Panc1 (cell line): ENCODE data around the gene NXPH2. TPM values are rescaled to one million over a fixed set of nuclear protein-coding genes. Genes with fewer than 3 reads are reported as not detected.

Source experiments
- ATAC-seq: fragments of 200-7000 bp; cut with Tn5 transposase; 2 replicates; pipeline ENCODE4 v1.9.1; 2020; ENCODE audit warnings: mild to moderate bottlenecking, moderate library complexity
- BruUV-seq: library from RNA; stranded (reverse); fragments of 400-500 nt; replicated peaks from 2 replicates; lab custom pipeline; 2021; lab: Mats Ljungman, UMichigan
- CTCF ChIA-PET: fragments of 300-600 bp; sonication (Branson Sonifier 250); formaldehyde crosslinking; loops from one replicate; lab custom pipeline; 2022; ENCODE audit warnings: antibody characterized with exemption; lab: Charles Lee
- POLR2A ChIA-PET: fragments of 300-600 bp; sonication (Branson Sonifier 250); formaldehyde crosslinking; loops from one replicate; lab custom pipeline; 2022; ENCODE audit warnings: antibody characterized with exemption; lab: Charles Lee
- DNase-seq: peaks from one replicate; pipeline ENCODE4 v3.0.0-alpha.2; 2010; ENCODE audit warnings: low read depth, low spot score
- H3K27ac ChIP-seq: 2 replicates; pipeline ENCODE4 v1.5.1; 2011; ENCODE audit warnings: mild to moderate bottlenecking, low read length, inconsistent platforms
- H3K27me3 ChIP-seq: fragments of 200-500 bp; sonication (Bioruptor generic); 2 replicates; pipeline ENCODE4 v1.6.0; 2014; ENCODE audit warnings: low read length, inconsistent platforms; ENCODE audit not compliant: control insufficient read depth, insufficient read depth
- H3K36me3 ChIP-seq: fragments of 200-500 bp; sonication (Bioruptor generic); 2 replicates; pipeline ENCODE4 v1.5.1; 2014; ENCODE audit warnings: inconsistent platforms, mild to moderate bottlenecking, low read length, moderate library complexity; ENCODE audit not compliant: control insufficient read depth, insufficient read depth
- H3K4me1 ChIP-seq: 2 replicates; pipeline ENCODE4 v1.5.1; 2011; ENCODE audit warnings: inconsistent platforms, mild to moderate bottlenecking, low read length, moderate library complexity; ENCODE audit not compliant: control insufficient read depth, insufficient read depth
- H3K4me3 ChIP-seq, 2 experiments: 2 replicates each; pipeline ENCODE4 v1.5.1; 2011 to 2012; ENCODE audit warnings: low read depth in 2 of 2, low read length in 2 of 2, mild to moderate bottlenecking in 2 of 2, inconsistent platforms in 1 of 2, moderate library complexity in 1 of 2
- H3K9me3 ChIP-seq: fragments of 200-500 bp; sonication (Bioruptor generic); 2 replicates; pipeline ENCODE4 v1.5.1; 2014; ENCODE audit warnings: low read depth, mild to moderate bottlenecking, inconsistent platforms, low read length, moderate library complexity; ENCODE audit not compliant: control insufficient read depth, insufficient read depth
- POLR2AphosphoS5 ChIP-seq: IDR thresholded peaks from 2 replicates; pipeline ENCODE4 v1.6.1; 2012; ENCODE audit warnings: mild to moderate bottlenecking, low read depth, low read length, moderate library complexity
- SIN3A ChIP-seq: IDR thresholded peaks from 2 replicates; pipeline ENCODE4 v1.6.1; 2012; ENCODE audit warnings: low read depth, mild to moderate bottlenecking, low read length, moderate library complexity, borderline replicate concordance; ENCODE audit not compliant: insufficient read depth
- TCF7L2 ChIP-seq: IDR thresholded peaks from 2 replicates; pipeline ENCODE4 v1.6.1; 2011; ENCODE audit warnings: mild to moderate bottlenecking, low read depth, low read length, inconsistent platforms
- in situ Hi-C: cut with HindIII; loops from 2 replicates; pipeline ENCODE4 v1.10.0; 2016; ENCODE audit warnings: low sequenced_read_pairs, low pct_unique_long_range_greater_than_20kb
- intact Hi-C: fragments of 100-400 bp; cut with micrococcal nuclease; formaldehyde crosslinking; loops from one replicate; pipeline ENCODE4 v1.10.0; 2022; ENCODE audit not compliant: unreplicated experiment
- total RNA-seq: library from RNA; stranded (reverse); gene quantifications from one replicate; pipeline ENCODE4 v1.2.1, GENCODE V29; 2021; ENCODE audit not compliant: unreplicated experiment
- TF ChIP-seq, protein P1 (sequence below), 2 experiments: IDR thresholded peaks; 2 replicates each; pipeline ENCODE4 v1.6.1; 2011 to 2012; ENCODE audit warnings: low read depth in 2 of 2, control low read depth in 1 of 2, low read length in 1 of 2, mild to moderate bottlenecking in 1 of 2, moderate library complexity in 1 of 2; ENCODE audit not compliant: insufficient read depth in 1 of 2
- TF ChIP-seq, protein P2 (sequence below): fragments of 450-650 bp; IDR thresholded peaks from 2 replicates; pipeline ENCODE4 v1.5.1; 2017; ENCODE audit warnings: mild to moderate bottlenecking

NXPH2 gene
- total RNA-seq, 1 experiment from 2014 or later = 5.4 TPM

DNA sequence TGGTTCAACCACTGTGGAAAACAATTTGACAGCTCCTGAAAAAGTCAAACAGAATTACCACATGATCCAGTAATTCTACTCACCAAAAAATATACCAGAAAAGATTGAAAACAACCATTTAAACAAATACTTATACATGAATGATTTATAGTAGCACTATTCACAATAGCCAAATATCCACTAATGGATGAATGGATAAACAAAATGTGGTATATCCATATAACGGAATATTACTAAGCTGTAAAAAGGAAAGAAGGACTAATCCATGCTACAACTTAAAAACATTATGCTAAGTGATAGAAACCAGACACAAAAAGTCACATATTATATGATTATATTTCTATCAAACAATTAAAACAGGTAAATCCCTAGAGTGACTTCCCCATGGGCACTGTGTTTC lies 147.1 kb downstream of the NXPH2 start:
- no peak for ATAC-seq
- CTCF ChIA-PET = no interaction called here
- TF ChIP-seq, protein P1, sequence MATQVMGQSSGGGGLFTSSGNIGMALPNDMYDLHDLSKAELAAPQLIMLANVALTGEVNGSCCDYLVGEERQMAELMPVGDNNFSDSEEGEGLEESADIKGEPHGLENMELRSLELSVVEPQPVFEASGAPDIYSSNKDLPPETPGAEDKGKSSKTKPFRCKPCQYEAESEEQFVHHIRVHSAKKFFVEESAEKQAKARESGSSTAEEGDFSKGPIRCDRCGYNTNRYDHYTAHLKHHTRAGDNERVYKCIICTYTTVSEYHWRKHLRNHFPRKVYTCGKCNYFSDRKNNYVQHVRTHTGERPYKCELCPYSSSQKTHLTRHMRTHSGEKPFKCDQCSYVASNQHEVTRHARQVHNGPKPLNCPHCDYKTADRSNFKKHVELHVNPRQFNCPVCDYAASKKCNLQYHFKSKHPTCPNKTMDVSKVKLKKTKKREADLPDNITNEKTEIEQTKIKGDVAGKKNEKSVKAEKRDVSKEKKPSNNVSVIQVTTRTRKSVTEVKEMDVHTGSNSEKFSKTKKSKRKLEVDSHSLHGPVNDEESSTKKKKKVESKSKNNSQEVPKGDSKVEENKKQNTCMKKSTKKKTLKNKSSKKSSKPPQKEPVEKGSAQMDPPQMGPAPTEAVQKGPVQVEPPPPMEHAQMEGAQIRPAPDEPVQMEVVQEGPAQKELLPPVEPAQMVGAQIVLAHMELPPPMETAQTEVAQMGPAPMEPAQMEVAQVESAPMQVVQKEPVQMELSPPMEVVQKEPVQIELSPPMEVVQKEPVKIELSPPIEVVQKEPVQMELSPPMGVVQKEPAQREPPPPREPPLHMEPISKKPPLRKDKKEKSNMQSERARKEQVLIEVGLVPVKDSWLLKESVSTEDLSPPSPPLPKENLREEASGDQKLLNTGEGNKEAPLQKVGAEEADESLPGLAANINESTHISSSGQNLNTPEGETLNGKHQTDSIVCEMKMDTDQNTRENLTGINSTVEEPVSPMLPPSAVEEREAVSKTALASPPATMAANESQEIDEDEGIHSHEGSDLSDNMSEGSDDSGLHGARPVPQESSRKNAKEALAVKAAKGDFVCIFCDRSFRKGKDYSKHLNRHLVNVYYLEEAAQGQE (IDR thresholded peaks at IDR 0.05; ENCODE audit: insufficient read depth in 1 of 2, low read depth in 2 of 2, low read length in 1 of 2) = no peak
- TF ChIP-seq TCF7L2 = no peak
- no peak for TF ChIP-seq SIN3A
- no peak for TF ChIP-seq POLR2AphosphoS5
- TF ChIP-seq, protein P2, sequence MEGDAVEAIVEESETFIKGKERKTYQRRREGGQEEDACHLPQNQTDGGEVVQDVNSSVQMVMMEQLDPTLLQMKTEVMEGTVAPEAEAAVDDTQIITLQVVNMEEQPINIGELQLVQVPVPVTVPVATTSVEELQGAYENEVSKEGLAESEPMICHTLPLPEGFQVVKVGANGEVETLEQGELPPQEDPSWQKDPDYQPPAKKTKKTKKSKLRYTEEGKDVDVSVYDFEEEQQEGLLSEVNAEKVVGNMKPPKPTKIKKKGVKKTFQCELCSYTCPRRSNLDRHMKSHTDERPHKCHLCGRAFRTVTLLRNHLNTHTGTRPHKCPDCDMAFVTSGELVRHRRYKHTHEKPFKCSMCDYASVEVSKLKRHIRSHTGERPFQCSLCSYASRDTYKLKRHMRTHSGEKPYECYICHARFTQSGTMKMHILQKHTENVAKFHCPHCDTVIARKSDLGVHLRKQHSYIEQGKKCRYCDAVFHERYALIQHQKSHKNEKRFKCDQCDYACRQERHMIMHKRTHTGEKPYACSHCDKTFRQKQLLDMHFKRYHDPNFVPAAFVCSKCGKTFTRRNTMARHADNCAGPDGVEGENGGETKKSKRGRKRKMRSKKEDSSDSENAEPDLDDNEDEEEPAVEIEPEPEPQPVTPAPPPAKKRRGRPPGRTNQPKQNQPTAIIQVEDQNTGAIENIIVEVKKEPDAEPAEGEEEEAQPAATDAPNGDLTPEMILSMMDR = no peak
- Histone ChIP-seq H3K9me3 (no peaks in the 10 kb centered on the region), H3K4me1 (no peaks in the 10 kb centered on the region; the same call in 1 of the 2 replicates), H3K4me3 (no peak overlapping the region), H3K27me3 (no peaks in the 10 kb centered on the region; the same call in 1 of the 2 replicates), H3K27ac (no peak overlapping the region), H3K36me3 (no peaks in the 10 kb centered on the region)
- no TSS peak for BruUV-seq
- intact Hi-C loops = no loop called here
- POLR2A ChIA-PET = no interaction called here
- DNase-seq = no peak
- in situ Hi-C loops = no loop called here

DNA sequence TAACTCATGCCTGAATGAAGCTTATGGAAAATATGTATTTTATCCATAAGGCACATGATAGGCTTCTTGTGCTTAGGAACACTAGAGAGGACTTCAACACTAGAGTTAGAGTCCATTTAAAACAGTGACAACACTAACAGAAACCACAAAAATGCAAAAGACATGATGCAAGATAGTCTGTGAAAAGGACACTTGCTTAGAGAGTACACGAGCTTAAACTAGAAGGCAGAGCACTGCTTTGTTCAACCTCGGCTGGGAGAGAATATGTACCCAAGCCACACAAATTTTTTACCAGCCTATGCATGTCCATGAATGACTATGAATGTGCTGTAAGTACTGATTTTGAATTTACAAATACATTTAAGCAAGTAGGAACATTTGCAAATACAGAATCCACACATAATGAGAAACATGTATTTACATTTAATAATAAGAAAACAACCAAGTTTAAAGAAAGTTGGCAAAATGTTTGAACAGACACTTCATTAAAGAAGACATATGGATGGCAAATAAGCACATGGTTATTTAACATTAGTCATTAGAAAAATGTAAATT lies 148.0 kb downstream of the NXPH2 start:
- no peaks in the 10 kb centered on the region for H3K9me3 ChIP-seq
- no peak for ATAC-seq
- H3K27ac ChIP-seq = no peak overlapping the region
- H3K4me1 ChIP-seq = no peaks in the 10 kb centered on the region; the same call in 1 of the 2 replicates
- no peaks in the 10 kb centered on the region for H3K36me3 ChIP-seq
- no peak overlapping the region for H3K4me3 ChIP-seq
- BruUV-seq = no TSS peak
- in situ Hi-C loops = no loop called here
- intact Hi-C loops = no loop called here
- ChIA-PET CTCF (no interaction called here), POLR2A (no interaction called here)
- no peak for TF ChIP-seq POLR2AphosphoS5
- TF ChIP-seq, protein P2 = no peak
- no peak for TF ChIP-seq SIN3A
- TF ChIP-seq TCF7L2 = no peak
- TF ChIP-seq, protein P1 (IDR thresholded peaks at IDR 0.05; ENCODE audit: insufficient read depth in 1 of 2, low read depth in 2 of 2, low read length in 1 of 2) = no peak
- DNase-seq = no peak
- H3K27me3 ChIP-seq = no peaks in the 10 kb centered on the region; the same call in 1 of the 2 replicates
